Astrocyte of the cerebellum (primary cell): ENCODE measurements around the gene HGF.

ENCODE experiments used
- DNase-seq: peaks from one replicate; pipeline ENCODE4 v3.0.0-alpha.2; 2011; ENCODE audit warnings: low read depth
- H3K4me3 ChIP-seq: 2 replicates; pipeline ENCODE4 v1.5.1; 2011; ENCODE audit warnings: mild to moderate bottlenecking, low read depth, low read length, moderate library complexity
- CTCF ChIP-seq: IDR thresholded peaks from 2 replicates; pipeline ENCODE4 v1.5.1; 2012; ENCODE audit warnings: low read length, low read depth, moderate library complexity, mild to moderate bottlenecking; ENCODE audit errors: missing control alignments
- in situ Hi-C: cut with HindIII; loops from 2 replicates; pipeline ENCODE4 v1.10.0; 2017; ENCODE audit warnings: low sequenced_read_pairs

The HGF gene

GRCh38 chr7:81802251-81802650, 32.4 kb upstream of the HGF start:
- TF ChIP-seq CTCF: no peak
- no peak for DNase-seq
- in situ Hi-C loops: no loop called here

GRCh38 chr7:81801532-81801931, 31.7 kb upstream of the HGF start:
- no peak for TF ChIP-seq CTCF
- no peak overlapping the region for H3K4me3 ChIP-seq
- in situ Hi-C loops: no loop called here

More at GRCh38 chr7:81802251-81802650, 32.4 kb upstream of the HGF start:
- H3K4me3 ChIP-seq: no peak overlapping the region

GRCh38 chr7:81791568-81792518, 22.0 kb upstream of the HGF start:
- TF ChIP-seq CTCF: no peak
- H3K4me3 ChIP-seq: no peak overlapping the region
- in situ Hi-C loops: no loop called here
- DNase-seq: no peak

More at GRCh38 chr7:81801532-81801931, 31.7 kb upstream of the HGF start:
- no peak for DNase-seq

- H3K4me3 ChIP-seq: no peak overlapping the region
- DNase-seq: no peak
- in situ Hi-C loops: no loop called here
- TF ChIP-seq CTCF: no peak
These were observed 20.8 kb upstream of the HGF start for GRCh38 chr7:81790686-81791085.

- no peak for DNase-seq
- in situ Hi-C loops: no loop called here
- no peak overlapping the region for H3K4me3 ChIP-seq
- no peak for TF ChIP-seq CTCF
These were observed 20.3 kb upstream of the HGF start for GRCh38 chr7:81790120-81790500.

GRCh38 chr7:81789406-81790119, 19.7 kb upstream of the HGF start:
- H3K4me3 ChIP-seq: no peak overlapping the region
- no peak for DNase-seq
- in situ Hi-C loops: no loop called here
- TF ChIP-seq CTCF: no peak
